Measurements from ENCODE around the gene OSBPL5.

Gene OSBPL5

GRCh38 chr11:3055891-3056290 is 109.2 kb downstream of the OSBPL5 start:
- TF ChIP-seq TAF1 (IDR thresholded peaks at IDR 0.05; ENCODE audit: low read depth): no peak
- no peak for TF ChIP-seq YY1 (IDR thresholded peaks at IDR 0.05; ENCODE audit: low read depth)
- TF ChIP-seq ZBTB7A (IDR thresholded peaks at IDR 0.05; ENCODE audit: low read depth): no peak
- TF ChIP-seq TEAD4 (IDR thresholded peaks at IDR 0.05): no peak
- no peak for TF ChIP-seq FOXM1 (IDR thresholded peaks at IDR 0.05; ENCODE audit: borderline replicate concordance, low read depth)
- no peak for TF ChIP-seq EGR1 (IDR thresholded peaks at IDR 0.05)

- TF ChIP-seq TAF1 (IDR thresholded peaks at IDR 0.05; ENCODE audit: low read depth) (no peak), ZBTB7A (IDR thresholded peaks at IDR 0.05; ENCODE audit: low read depth) (no peak), EP300 (IDR thresholded peaks at IDR 0.05; ENCODE audit: borderline replicate concordance) (no peak), EGR1 (IDR thresholded peaks at IDR 0.05) (no peak), CREB1 (IDR thresholded peaks at IDR 0.05; ENCODE audit: low read depth) (no peak), REST (IDR thresholded peaks at IDR 0.05; ENCODE audit: low read depth) (no peak), TCF12 (IDR thresholded peaks at IDR 0.05; ENCODE audit: low read depth) (no peak), YY1 (IDR thresholded peaks at IDR 0.05; ENCODE audit: low read depth) (no peak), NFIC (IDR thresholded peaks at IDR 0.05) (no peak), USF1 (IDR thresholded peaks at IDR 0.05) (no peak)
These were observed 112.5 kb downstream of the OSBPL5 start for GRCh38 chr11:3052567-3052966.

- TF ChIP-seq CREB1 (IDR thresholded peaks at IDR 0.05; ENCODE audit: low read depth) (no peak), EP300 (IDR thresholded peaks at IDR 0.05; ENCODE audit: borderline replicate concordance) (no peak), TCF12 (IDR thresholded peaks at IDR 0.05; ENCODE audit: low read depth) (no peak), TAF1 (IDR thresholded peaks at IDR 0.05; ENCODE audit: low read depth) (no peak), EGR1 (IDR thresholded peaks at IDR 0.05) (no peak), USF1 (IDR thresholded peaks at IDR 0.05) (no peak), YY1 (IDR thresholded peaks at IDR 0.05; ENCODE audit: low read depth) (no peak), NFIC (IDR thresholded peaks at IDR 0.05) (0 out of 2 replicates have a peak, but pooled peaks have one; percentile 20)
These were observed 113.0 kb downstream of the OSBPL5 start for GRCh38 chr11:3052109-3052479.

- TF ChIP-seq TEAD4 (IDR thresholded peaks at IDR 0.05) (no peak), YY1 (IDR thresholded peaks at IDR 0.05; ENCODE audit: low read depth) (no peak), TAF1 (IDR thresholded peaks at IDR 0.05; ENCODE audit: low read depth) (no peak), NFIC (IDR thresholded peaks at IDR 0.05) (no peak), MAX (IDR thresholded peaks at IDR 0.05) (no peak), CREB1 (IDR thresholded peaks at IDR 0.05; ENCODE audit: low read depth) (no peak), FOXM1 (IDR thresholded peaks at IDR 0.05; ENCODE audit: borderline replicate concordance, low read depth) (no peak), CEBPB (IDR thresholded peaks at IDR 0.05) (no peak), ZBTB7A (IDR thresholded peaks at IDR 0.05; ENCODE audit: low read depth) (no peak), TCF12 (IDR thresholded peaks at IDR 0.05; ENCODE audit: low read depth) (no peak), EGR1 (IDR thresholded peaks at IDR 0.05) (no peak), REST (IDR thresholded peaks at IDR 0.05; ENCODE audit: low read depth) (no peak), EP300 (IDR thresholded peaks at IDR 0.05; ENCODE audit: borderline replicate concordance) (no peak), RAD21 (IDR thresholded peaks at IDR 0.05; ENCODE audit: low read depth) (no peak), USF1 (IDR thresholded peaks at IDR 0.05) (no peak)
These were observed 113.7 kb downstream of the OSBPL5 start for GRCh38 chr11:3051196-3052108.

GRCh38 chr11:3050386-3051195 is 114.5 kb downstream of the OSBPL5 start:
- TF ChIP-seq NFIC (IDR thresholded peaks at IDR 0.05) (no peak), REST (IDR thresholded peaks at IDR 0.05; ENCODE audit: low read depth) (no peak), CEBPB (IDR thresholded peaks at IDR 0.05) (no peak), YY1 (IDR thresholded peaks at IDR 0.05; ENCODE audit: low read depth) (no peak), FOXM1 (IDR thresholded peaks at IDR 0.05; ENCODE audit: borderline replicate concordance, low read depth) (no peak), CREB1 (IDR thresholded peaks at IDR 0.05; ENCODE audit: low read depth) (no peak), TEAD4 (IDR thresholded peaks at IDR 0.05) (no peak), ZBTB7A (IDR thresholded peaks at IDR 0.05; ENCODE audit: low read depth) (no peak), EGR1 (IDR thresholded peaks at IDR 0.05) (no peak), RAD21 (IDR thresholded peaks at IDR 0.05; ENCODE audit: low read depth) (no peak), USF1 (IDR thresholded peaks at IDR 0.05) (no peak)

Data from Ishikawa (cell line).